Immature natural killer cell (primary cell): ENCODE data around the gene LEMD2. TPM values are rescaled to one million over a fixed set of nuclear protein-coding genes. Genes with fewer than 3 reads are reported as not detected.
A peak's percentile ranks its signal among the peaks of the same experiment; 100 is the strongest.

Source experiments
- DNase-seq, 3 donors: peaks; one replicate each; pipeline ENCODE4 v3.0.0; 2022; ENCODE audit warnings: mixed read lengths in 1 of 3
- H3K27ac Mint-ChIP-seq, 6 donors: one replicate each; pipeline ENCODE4 v1.8.0; 2020; ENCODE audit warnings: mixed read lengths in 6 of 6, mild to moderate bottlenecking in 5 of 6, inconsistent platforms in 4 of 6, moderate library complexity in 3 of 6
- H3K27me3 Mint-ChIP-seq, 3 donors: one replicate each; pipeline ENCODE4 v1.8.0; 2020 to 2021; ENCODE audit warnings: low read depth in 3 of 3, mild to moderate bottlenecking in 3 of 3, mixed read lengths in 3 of 3, moderate library complexity in 3 of 3, inconsistent platforms in 1 of 3
- H3K36me3 Mint-ChIP-seq, 3 donors: one replicate each; pipeline ENCODE4 v1.8.0; 2020; ENCODE audit warnings: mixed read lengths in 3 of 3, inconsistent platforms in 2 of 3, mild to moderate bottlenecking in 2 of 3
- H3K4me1 Mint-ChIP-seq, 2 donors: one replicate each; pipeline ENCODE4 v1.8.0; 2020; ENCODE audit warnings: inconsistent platforms in 2 of 2, mild to moderate bottlenecking in 2 of 2, mixed read lengths in 2 of 2, moderate library complexity in 1 of 2
- H3K4me3 Mint-ChIP-seq, 5 donors: one replicate each; pipeline ENCODE4 v1.8.0; 2020; ENCODE audit warnings: mild to moderate bottlenecking in 5 of 5, mixed read lengths in 5 of 5, inconsistent platforms in 3 of 5, moderate library complexity in 3 of 5
- H3K9me3 Mint-ChIP-seq, 6 donors: one replicate each; pipeline ENCODE4 v1.8.0; 2020; ENCODE audit warnings: mild to moderate bottlenecking in 6 of 6, mixed read lengths in 6 of 6, inconsistent platforms in 4 of 6, moderate library complexity in 3 of 6
- polyA plus RNA-seq, 3 donors: library from polyadenylated mRNA; unstranded; fragments of 300-500 nt; fragmentation: Illumina TruSeq; gene quantifications; one replicate each; pipeline ENCODE4 v1.2.3, GENCODE V29; 2021

The LEMD2 gene
- polyA plus RNA-seq, 3 donors from 2014 or later = 22.6 to 39.8 (median 23.6) TPM

- no peak overlapping the region for H3K27ac Mint-ChIP-seq
- DNase-seq = no peak
- no peak overlapping the region for H3K4me3 Mint-ChIP-seq
Measured at GRCh38 chr6:33735216-33735615, 53.7 kb downstream of the LEMD2 start.

DNA sequence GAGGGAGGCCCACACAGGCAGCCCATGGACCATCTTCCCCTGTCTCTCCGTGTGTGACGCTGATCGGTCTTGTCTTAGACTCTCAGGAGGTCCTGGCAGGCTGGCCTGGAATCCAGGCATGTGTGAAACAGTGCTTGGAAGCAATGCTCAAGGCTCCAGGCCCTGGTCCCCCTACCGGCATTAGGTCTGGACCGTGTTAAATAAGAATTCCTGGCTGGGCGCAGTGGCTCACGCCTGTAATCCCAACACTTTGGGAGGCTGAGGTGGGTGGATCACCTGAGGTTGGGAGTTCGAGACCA, 55.3 kb downstream of the LEMD2 start:
- Mint-ChIP-seq H3K27me3 (peaks cover 0 to 1% (median 0%) of the 10 kb centered on the region in 3 donors), H3K27ac (no peak overlapping the region), H3K9me3 (no peaks in the 10 kb centered on the region), H3K36me3 (no peaks in the 10 kb centered on the region), H3K4me1 (no peaks in the 10 kb centered on the region), H3K4me3 (no peak overlapping the region)
- DNase-seq = no peak

More at GRCh38 chr6:33735216-33735615, 53.7 kb downstream of the LEMD2 start:
- Mint-ChIP-seq H3K4me1 (no peaks in the 10 kb centered on the region), H3K9me3 (no peaks in the 10 kb centered on the region), H3K27me3 (no peaks in the 10 kb centered on the region), H3K36me3 (no peaks in the 10 kb centered on the region)

GRCh38 chr6:33732817-33733708, 55.9 kb downstream of the LEMD2 start:
- Mint-ChIP-seq H3K36me3 (no peaks in the 10 kb centered on the region), H3K4me1 (no peaks in the 10 kb centered on the region), H3K4me3 (no peak overlapping the region), H3K27me3 (peaks cover 0 to 1% (median 0%) of the 10 kb centered on the region in 3 donors), H3K27ac (no peak overlapping the region), H3K9me3 (no peaks in the 10 kb centered on the region)
- no peak for DNase-seq

- no peak overlapping the region for H3K27ac Mint-ChIP-seq
- no peaks in the 10 kb centered on the region for H3K4me1 Mint-ChIP-seq
- no peak for DNase-seq
- H3K27me3 Mint-ChIP-seq = peaks cover 0 to 1% (median 0%) of the 10 kb centered on the region in 3 donors
- H3K4me3 Mint-ChIP-seq = no peak overlapping the region
- no peaks in the 10 kb centered on the region for H3K9me3 Mint-ChIP-seq
- no peaks in the 10 kb centered on the region for H3K36me3 Mint-ChIP-seq
Measured at GRCh38 chr6:33732385-33732784, 56.5 kb downstream of the LEMD2 start.

GRCh38 chr6:33731751-33732282, 57.1 kb downstream of the LEMD2 start:
- H3K27ac Mint-ChIP-seq = no peak overlapping the region
- H3K4me3 Mint-ChIP-seq = no peak overlapping the region
- H3K36me3 Mint-ChIP-seq = no peaks in the 10 kb centered on the region
- no peaks in the 10 kb centered on the region for H3K9me3 Mint-ChIP-seq
- peaks cover 0 to 1% (median 0%) of the 10 kb centered on the region in 3 donors for H3K27me3 Mint-ChIP-seq
- no peaks in the 10 kb centered on the region for H3K4me1 Mint-ChIP-seq
- DNase-seq = no peak

- DNase-seq = no peak
- Mint-ChIP-seq H3K4me1 (no peaks in the 10 kb centered on the region), H3K27ac (no peak overlapping the region), H3K27me3 (peaks cover 0 to 2% (median 1%) of the 10 kb centered on the region in 3 donors), H3K9me3 (no peaks in the 10 kb centered on the region), H3K4me3 (no peak overlapping the region), H3K36me3 (no peaks in the 10 kb centered on the region)
Measured at GRCh38 chr6:33731035-33731434, 57.9 kb downstream of the LEMD2 start.

DNA sequence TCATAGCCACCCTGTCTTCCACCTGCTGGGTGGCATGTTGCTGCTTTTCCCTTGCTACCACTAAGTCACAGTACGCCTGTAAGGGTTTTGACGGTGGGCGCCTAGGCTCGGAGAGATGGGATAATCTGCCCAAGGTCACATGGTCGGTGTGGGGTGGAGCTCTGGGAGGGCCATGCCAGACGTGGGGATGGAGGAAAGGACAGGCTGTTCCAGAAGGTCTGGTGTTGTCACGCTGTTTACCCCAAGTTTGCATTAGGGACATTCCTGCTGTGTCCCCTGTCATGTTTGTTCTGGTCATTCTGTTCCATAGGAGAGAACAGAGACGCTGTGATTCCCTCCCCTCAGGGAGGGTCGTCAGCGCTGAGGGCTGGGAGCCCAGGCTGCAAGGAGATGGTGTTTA, 58.3 kb downstream of the LEMD2 start:
- no peaks in the 10 kb centered on the region for H3K36me3 Mint-ChIP-seq
- H3K9me3 Mint-ChIP-seq = no peaks in the 10 kb centered on the region
- no peaks in the 10 kb centered on the region for H3K4me1 Mint-ChIP-seq
- DNase-seq = no peak
- H3K27me3 Mint-ChIP-seq = peaks cover 0 to 2% (median 1%) of the 10 kb centered on the region in 3 donors
- no peak overlapping the region for H3K27ac Mint-ChIP-seq
- no peak overlapping the region for H3K4me3 Mint-ChIP-seq

DNA sequence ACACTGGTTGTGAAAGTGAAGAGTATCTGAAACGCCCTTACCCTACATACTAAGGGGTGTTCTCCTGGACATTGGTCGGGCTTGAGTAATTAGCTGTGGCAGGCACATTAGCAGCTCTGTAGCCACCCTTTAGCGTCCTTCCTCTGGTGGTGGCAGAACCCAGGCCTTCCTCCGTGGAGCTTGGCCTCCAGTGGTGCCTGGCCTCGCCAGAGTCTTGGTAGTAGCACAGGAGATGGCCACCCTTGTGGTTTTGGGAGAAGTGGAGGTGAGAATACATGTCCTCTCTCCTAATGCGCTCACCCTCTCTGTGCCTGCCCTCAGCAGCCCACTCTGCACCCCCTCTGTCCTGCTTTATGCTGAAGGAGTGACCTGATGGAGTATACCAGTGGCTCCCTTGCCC, 59.9 kb downstream of the LEMD2 start:
- H3K27me3 Mint-ChIP-seq = peaks cover 0 to 2% (median 1%) of the 10 kb centered on the region in 3 donors
- H3K4me3 Mint-ChIP-seq = no peak overlapping the region
- H3K27ac Mint-ChIP-seq = no peak overlapping the region
- no peak for DNase-seq
- H3K4me1 Mint-ChIP-seq = no peaks in the 10 kb centered on the region
- H3K36me3 Mint-ChIP-seq = no peaks in the 10 kb centered on the region
- no peaks in the 10 kb centered on the region for H3K9me3 Mint-ChIP-seq

DNA sequence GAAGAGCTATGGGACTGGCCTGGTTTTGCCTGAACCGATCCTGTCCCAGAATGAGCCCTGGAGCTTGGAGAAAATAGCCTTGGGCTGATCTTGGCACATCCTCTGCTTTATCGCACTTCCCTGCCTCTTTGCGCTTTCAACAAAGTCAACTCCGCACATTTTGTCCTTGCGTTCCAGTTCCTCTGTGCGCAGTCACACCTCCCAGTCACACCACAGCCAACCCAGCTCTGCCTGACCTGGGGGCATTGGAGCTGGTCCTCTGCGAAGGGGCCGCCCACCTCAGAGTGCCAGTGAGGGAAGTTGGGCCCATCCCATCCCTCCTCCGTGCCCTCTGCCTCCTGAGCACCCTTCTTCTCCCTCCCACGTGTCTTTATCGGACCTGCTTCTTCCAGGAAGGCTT, 60.5 kb downstream of the LEMD2 start:
- no peak for DNase-seq
- no peaks in the 10 kb centered on the region for H3K4me1 Mint-ChIP-seq
- H3K27me3 Mint-ChIP-seq = peaks cover 0 to 2% (median 1%) of the 10 kb centered on the region in 3 donors
- no peak overlapping the region for H3K4me3 Mint-ChIP-seq
- no peak overlapping the region for H3K27ac Mint-ChIP-seq
- H3K9me3 Mint-ChIP-seq = no peaks in the 10 kb centered on the region
- H3K36me3 Mint-ChIP-seq = no peaks in the 10 kb centered on the region

DNA sequence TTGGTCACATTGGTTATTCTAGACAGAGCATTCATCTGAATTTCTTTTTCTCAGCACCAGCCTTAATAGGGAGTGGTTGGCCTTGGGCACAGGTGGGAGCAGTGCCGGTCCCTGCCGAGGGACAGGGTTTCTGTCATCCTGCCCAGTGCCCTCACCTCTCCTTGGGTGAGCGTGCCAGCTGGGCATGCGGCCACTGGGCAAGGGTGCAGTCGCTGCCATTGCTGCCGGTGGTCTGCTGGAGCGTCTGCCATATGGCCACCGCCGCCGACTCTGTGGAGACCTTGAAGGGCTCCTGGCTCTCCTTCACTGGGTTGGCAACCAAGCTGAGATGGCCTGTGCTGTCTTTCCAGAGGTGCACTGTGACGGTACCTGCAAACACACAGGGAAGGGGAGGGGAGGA, 61.0 kb downstream of the LEMD2 start:
- H3K27me3 Mint-ChIP-seq = peaks cover 0 to 3% (median 1%) of the 10 kb centered on the region in 3 donors
- no peaks in the 10 kb centered on the region for H3K4me1 Mint-ChIP-seq
- no peak overlapping the region for H3K4me3 Mint-ChIP-seq
- DNase-seq = no peak
- no peaks in the 10 kb centered on the region for H3K36me3 Mint-ChIP-seq
- no peaks in the 10 kb centered on the region for H3K9me3 Mint-ChIP-seq
- no peak overlapping the region for H3K27ac Mint-ChIP-seq

- H3K4me1 Mint-ChIP-seq = no peaks in the 10 kb centered on the region
- no peak overlapping the region for H3K27ac Mint-ChIP-seq
- no peak overlapping the region for H3K4me3 Mint-ChIP-seq
- H3K9me3 Mint-ChIP-seq = no peaks in the 10 kb centered on the region
- DNase-seq = no peak
- H3K27me3 Mint-ChIP-seq = peaks cover 0 to 6% (median 1%) of the 10 kb centered on the region in 3 donors
- H3K36me3 Mint-ChIP-seq = no peaks in the 10 kb centered on the region
Measured at GRCh38 chr6:33727126-33727525, 61.8 kb downstream of the LEMD2 start.

GRCh38 chr6:33726696-33727095, 62.2 kb downstream of the LEMD2 start:
- no peaks in the 10 kb centered on the region for H3K4me1 Mint-ChIP-seq
- H3K36me3 Mint-ChIP-seq = no peaks in the 10 kb centered on the region
- no peak for DNase-seq
- no peak overlapping the region for H3K4me3 Mint-ChIP-seq
- peaks cover 0 to 6% (median 1%) of the 10 kb centered on the region in 3 donors for H3K27me3 Mint-ChIP-seq
- no peaks in the 10 kb centered on the region for H3K9me3 Mint-ChIP-seq
- H3K27ac Mint-ChIP-seq = peak overlapping the region in 1 of 6 donors; percentile 40

GRCh38 chr6:33725891-33726673, 62.8 kb downstream of the LEMD2 start:
- no peaks in the 10 kb centered on the region for H3K4me1 Mint-ChIP-seq
- no peak overlapping the region for H3K4me3 Mint-ChIP-seq
- peak overlapping the region in 1 of 6 donors; percentile 40 for H3K27ac Mint-ChIP-seq
- no peaks in the 10 kb centered on the region for H3K36me3 Mint-ChIP-seq
- no peaks in the 10 kb centered on the region for H3K9me3 Mint-ChIP-seq
- H3K27me3 Mint-ChIP-seq = peaks cover 0 to 6% (median 3%) of the 10 kb centered on the region in 3 donors
- DNase-seq = no peak

DNA sequence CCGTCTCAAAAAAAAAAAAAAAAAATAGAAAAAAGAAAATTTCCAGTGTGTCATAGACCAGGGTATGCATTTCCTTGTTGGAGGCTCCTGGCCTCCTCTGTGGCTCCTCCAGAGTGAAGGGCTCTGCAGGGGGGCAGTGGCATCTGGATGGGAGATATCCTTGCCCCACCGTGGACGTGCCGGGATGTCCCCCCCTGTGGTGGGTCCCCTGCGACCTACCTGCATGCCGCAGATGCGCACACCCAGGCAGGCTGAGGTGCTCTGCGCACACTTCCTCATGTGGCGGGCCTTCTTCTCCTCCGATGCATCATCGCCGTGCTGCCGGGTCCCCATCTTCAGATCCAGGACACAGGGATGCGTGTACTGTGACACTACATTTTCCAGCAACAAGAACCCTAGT, 63.7 kb downstream of the LEMD2 start:
- H3K4me1 Mint-ChIP-seq = no peaks in the 10 kb centered on the region
- H3K4me3 Mint-ChIP-seq = no peak overlapping the region
- no peak for DNase-seq
- H3K9me3 Mint-ChIP-seq = no peaks in the 10 kb centered on the region
- H3K27me3 Mint-ChIP-seq = peaks cover under 1 to 6% (median 3%) of the 10 kb centered on the region in 3 donors
- H3K36me3 Mint-ChIP-seq = no peaks in the 10 kb centered on the region
- no peak overlapping the region for H3K27ac Mint-ChIP-seq
